GM15510 (cell line): ENCODE data around the gene SYCP3.

Experiments
- POLR2A ChIP-seq: IDR thresholded peaks from 3 replicates; pipeline ENCODE4 v1.6.1; 2011; ENCODE audit warnings: borderline replicate concordance; ENCODE audit not compliant: insufficient read length; ENCODE audit errors: extremely low read depth

The SYCP3 gene

DNA sequence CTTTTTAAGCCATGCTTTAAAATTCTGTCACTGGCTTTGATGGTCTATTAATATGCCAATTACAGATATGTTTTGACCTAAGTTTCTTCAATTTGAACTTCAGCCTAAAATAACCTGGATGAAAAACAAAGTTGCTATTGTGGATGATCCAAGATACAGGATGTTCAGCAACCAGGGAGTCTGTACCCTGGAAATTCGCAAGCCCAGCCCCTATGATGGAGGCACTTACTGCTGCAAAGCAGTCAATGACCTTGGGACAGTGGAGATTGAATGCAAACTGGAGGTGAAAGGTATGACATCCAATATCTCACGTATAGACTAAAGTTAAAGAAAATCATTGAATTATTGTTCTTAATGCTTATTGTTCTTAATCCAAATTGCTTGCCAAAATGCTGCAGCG, 59.0 kb downstream of the SYCP3 start:
- no peak for TF ChIP-seq POLR2A
